Activated naive CD4-positive, alpha-beta T cell treated with Interleukin-2 at 50 U/mL for 16 hours (primary cell): ENCODE data around the gene CR1L.
"Not testable (repeated sequence)": the region's sequence is repeated elsewhere in the genome, so short reads cannot be mapped to it uniquely, and the experiment has no call there.

ENCODE experiments used
- DNase-seq: peaks from one replicate; pipeline ENCODE4 v3.0.0-alpha.2; 2020

The CR1L gene

GRCh38 chr1:207644852-207645634, at the start of gene CR1L:
CR1L (plus strand) TSS chr1:207645133; CDS start chr1:207645234, 101 bp downstream.
- peak; percentile 77 for DNase-seq

GRCh38 chr1:207603777-207604176, 41.2 kb upstream of the CR1L start:
- DNase-seq, result no peak

GRCh38 chr1:207605444-207606361, 39.2 kb upstream of the CR1L start:
- no peak for DNase-seq

GRCh38 chr1:207606362-207606755, 38.6 kb upstream of the CR1L start:
- DNase-seq, result no peak

- DNase-seq, result no peak
Measured at GRCh38 chr1:207612762-207613161, 32.2 kb upstream of the CR1L start.

GRCh38 chr1:207619871-207620542, 24.9 kb upstream of the CR1L start:
- no peak for DNase-seq

- no peak for DNase-seq
Measured at GRCh38 chr1:207620543-207620893, 24.4 kb upstream of the CR1L start.

GRCh38 chr1:207625504-207626071, 19.3 kb upstream of the CR1L start:
- DNase-seq, result not testable (repeated sequence)

- no peak for DNase-seq
Measured at GRCh38 chr1:207626972-207627337, 18.0 kb upstream of the CR1L start.

GRCh38 chr1:207627496-207627895, 17.4 kb upstream of the CR1L start:
- no peak for DNase-seq

- DNase-seq, result no peak
Measured at GRCh38 chr1:207628776-207629175, 16.2 kb upstream of the CR1L start.

GRCh38 chr1:207631137-207631536, 13.8 kb upstream of the CR1L start:
- no peak for DNase-seq

GRCh38 chr1:207633226-207633625, 11.7 kb upstream of the CR1L start:
- no peak for DNase-seq

GRCh38 chr1:207633699-207634289, 11.1 kb upstream of the CR1L start:
- DNase-seq, result not testable (repeated sequence)

- DNase-seq, result not testable (repeated sequence)
Measured at GRCh38 chr1:207634293-207634692, 10.6 kb upstream of the CR1L start.

- DNase-seq, result not testable (repeated sequence)
Measured at GRCh38 chr1:207635569-207636186, 9.3 kb upstream of the CR1L start.

- not testable (repeated sequence) for DNase-seq
Measured at GRCh38 chr1:207638487-207639145, 6.3 kb upstream of the CR1L start.

- not testable (repeated sequence) for DNase-seq
Measured at GRCh38 chr1:207639362-207639761, 5.6 kb upstream of the CR1L start.

- no peak for DNase-seq
Measured at GRCh38 chr1:207644166-207644851, 624 bp upstream of the CR1L start.

GRCh38 chr1:207645635-207646081, 725 bp downstream of the CR1L start:
- DNase-seq, result no peak

GRCh38 chr1:207646171-207646570, 1.2 kb downstream of the CR1L start:
- DNase-seq, result no peak
